ENCODE data around the gene IVNS1ABP. TPM values are rescaled to one million over a fixed set of nuclear protein-coding genes. Genes with fewer than 3 reads are reported as not detected.

The IVNS1ABP gene
- total and polyA plus RNA-seq, 2 of the 13 experiments (the other 11 are each of a cell fraction or from before 2014, with no cell fraction given): 49.1 to 51.7 TPM

DNA sequence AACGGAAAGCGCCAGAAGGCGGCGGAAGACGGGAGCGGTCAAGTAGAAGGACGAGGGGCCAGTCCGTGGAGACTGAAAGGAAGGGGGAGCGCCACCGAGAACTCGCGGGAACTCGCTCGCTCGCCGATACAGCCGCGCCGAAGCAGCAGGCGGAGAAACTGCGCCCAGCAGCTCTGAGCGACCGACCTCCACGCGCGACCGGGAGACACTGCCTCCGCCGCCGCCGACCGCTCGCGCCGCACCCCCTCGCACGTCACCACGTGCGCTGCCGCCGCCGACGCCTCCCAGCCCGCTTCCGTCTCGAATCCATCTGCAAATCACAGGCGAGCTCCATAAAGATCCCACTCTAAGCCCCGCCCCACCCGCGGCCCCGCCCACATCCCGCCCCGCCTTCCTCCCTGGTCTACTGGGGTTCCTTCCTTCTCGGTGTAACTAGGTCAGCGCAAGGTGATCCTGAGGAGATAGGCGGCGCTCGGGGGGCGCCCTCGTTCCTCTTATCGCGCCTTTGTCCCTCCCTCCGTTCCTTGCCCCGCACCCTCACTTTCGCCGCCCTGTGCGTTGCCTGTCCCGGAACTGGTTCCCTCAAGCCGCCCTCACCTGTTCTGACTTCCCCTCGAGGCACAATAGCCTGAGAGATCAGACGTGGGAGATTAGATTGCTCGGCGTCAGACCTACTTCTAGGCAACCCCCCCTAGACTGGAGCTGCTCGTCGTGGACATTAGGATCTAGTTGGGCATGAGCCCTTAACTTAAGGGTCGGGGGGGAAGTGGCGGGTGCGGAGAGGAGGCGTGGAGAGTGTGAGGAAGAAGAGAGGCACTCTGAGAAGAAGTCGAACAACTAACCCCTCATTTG is at the start of gene IVNS1ABP (continued):
- TF ChIP-seq ZNF605 (CRISPR knock-in tag; IDR thresholded peaks at IDR 0.05) (no peak; the same call in 1 of the 2 replicates), ZNF382 (CRISPR knock-in tag; IDR thresholded peaks at IDR 0.05; ENCODE audit: borderline replicate concordance) (no peak), CC2D1A (CRISPR knock-in tag; IDR thresholded peaks at IDR 0.05) (no peak; the same call in 1 of the 2 replicates), EHMT2 (IDR thresholded peaks at IDR 0.05; ENCODE audit: borderline replicate concordance, low read depth, low read length) (no peak), ZNF17 (CRISPR knock-in tag; IDR thresholded peaks at IDR 0.05) (no peak), ARHGAP35 (CRISPR knock-in tag; IDR thresholded peaks at IDR 0.05; ENCODE audit: borderline replicate concordance) (no peak), CEBPB (IDR thresholded peaks at IDR 0.05; ENCODE audit: borderline replicate concordance, low read depth, low read length) (no peak), MBNL3 (CRISPR knock-in tag; conservative IDR thresholded peaks at IDR 0.05) (no peak), JUN (CRISPR knock-in tag; IDR thresholded peaks at IDR 0.05) (no peak), RFX5 (IDR thresholded peaks at IDR 0.05; ENCODE audit: low read depth, low read length) (no peak)
- TF ChIP-seq, protein P1, sequence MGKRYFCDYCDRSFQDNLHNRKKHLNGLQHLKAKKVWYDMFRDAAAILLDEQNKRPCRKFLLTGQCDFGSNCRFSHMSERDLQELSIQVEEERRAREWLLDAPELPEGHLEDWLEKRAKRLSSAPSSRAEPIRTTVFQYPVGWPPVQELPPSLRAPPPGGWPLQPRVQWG (CRISPR knock-in tag; IDR thresholded peaks at IDR 0.05; ENCODE audit: borderline replicate concordance, low read depth): no peak
- TF ChIP-seq, protein P2, sequence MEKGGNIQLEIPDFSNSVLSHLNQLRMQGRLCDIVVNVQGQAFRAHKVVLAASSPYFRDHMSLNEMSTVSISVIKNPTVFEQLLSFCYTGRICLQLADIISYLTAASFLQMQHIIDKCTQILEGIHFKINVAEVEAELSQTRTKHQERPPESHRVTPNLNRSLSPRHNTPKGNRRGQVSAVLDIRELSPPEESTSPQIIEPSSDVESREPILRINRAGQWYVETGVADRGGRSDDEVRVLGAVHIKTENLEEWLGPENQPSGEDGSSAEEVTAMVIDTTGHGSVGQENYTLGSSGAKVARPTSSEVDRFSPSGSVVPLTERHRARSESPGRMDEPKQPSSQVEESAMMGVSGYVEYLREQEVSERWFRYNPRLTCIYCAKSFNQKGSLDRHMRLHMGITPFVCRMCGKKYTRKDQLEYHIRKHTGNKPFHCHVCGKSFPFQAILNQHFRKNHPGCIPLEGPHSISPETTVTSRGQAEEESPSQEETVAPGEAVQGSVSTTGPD (CRISPR knock-in tag; IDR thresholded peaks at IDR 0.05): no peak
- TF ChIP-seq, protein P3, sequence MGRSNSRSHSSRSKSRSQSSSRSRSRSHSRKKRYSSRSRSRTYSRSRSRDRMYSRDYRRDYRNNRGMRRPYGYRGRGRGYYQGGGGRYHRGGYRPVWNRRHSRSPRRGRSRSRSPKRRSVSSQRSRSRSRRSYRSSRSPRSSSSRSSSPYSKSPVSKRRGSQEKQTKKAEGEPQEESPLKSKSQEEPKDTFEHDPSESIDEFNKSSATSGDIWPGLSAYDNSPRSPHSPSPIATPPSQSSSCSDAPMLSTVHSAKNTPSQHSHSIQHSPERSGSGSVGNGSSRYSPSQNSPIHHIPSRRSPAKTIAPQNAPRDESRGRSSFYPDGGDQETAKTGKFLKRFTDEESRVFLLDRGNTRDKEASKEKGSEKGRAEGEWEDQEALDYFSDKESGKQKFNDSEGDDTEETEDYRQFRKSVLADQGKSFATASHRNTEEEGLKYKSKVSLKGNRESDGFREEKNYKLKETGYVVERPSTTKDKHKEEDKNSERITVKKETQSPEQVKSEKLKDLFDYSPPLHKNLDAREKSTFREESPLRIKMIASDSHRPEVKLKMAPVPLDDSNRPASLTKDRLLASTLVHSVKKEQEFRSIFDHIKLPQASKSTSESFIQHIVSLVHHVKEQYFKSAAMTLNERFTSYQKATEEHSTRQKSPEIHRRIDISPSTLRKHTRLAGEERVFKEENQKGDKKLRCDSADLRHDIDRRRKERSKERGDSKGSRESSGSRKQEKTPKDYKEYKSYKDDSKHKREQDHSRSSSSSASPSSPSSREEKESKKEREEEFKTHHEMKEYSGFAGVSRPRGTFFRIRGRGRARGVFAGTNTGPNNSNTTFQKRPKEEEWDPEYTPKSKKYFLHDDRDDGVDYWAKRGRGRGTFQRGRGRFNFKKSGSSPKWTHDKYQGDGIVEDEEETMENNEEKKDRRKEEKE (IDR thresholded peaks at IDR 0.05): no peak
- TF ChIP-seq, protein P4, sequence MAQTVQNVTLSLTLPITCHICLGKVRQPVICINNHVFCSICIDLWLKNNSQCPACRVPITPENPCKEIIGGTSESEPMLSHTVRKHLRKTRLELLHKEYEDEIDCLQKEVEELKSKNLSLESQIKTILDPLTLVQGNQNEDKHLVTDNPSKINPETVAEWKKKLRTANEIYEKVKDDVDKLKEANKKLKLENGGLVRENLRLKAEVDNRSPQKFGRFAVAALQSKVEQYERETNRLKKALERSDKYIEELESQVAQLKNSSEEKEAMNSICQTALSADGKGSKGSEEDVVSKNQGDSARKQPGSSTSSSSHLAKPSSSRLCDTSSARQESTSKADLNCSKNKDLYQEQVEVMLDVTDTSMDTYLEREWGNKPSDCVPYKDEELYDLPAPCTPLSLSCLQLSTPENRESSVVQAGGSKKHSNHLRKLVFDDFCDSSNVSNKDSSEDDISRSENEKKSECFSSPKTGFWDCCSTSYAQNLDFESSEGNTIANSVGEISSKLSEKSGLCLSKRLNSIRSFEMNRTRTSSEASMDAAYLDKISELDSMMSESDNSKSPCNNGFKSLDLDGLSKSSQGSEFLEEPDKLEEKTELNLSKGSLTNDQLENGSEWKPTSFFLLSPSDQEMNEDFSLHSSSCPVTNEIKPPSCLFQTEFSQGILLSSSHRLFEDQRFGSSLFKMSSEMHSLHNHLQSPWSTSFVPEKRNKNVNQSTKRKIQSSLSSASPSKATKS (CRISPR knock-in tag; IDR thresholded peaks at IDR 0.05): peak; percentile 82; the same call in 1 of the 2 replicates
- TF ChIP-seq, protein P5, sequence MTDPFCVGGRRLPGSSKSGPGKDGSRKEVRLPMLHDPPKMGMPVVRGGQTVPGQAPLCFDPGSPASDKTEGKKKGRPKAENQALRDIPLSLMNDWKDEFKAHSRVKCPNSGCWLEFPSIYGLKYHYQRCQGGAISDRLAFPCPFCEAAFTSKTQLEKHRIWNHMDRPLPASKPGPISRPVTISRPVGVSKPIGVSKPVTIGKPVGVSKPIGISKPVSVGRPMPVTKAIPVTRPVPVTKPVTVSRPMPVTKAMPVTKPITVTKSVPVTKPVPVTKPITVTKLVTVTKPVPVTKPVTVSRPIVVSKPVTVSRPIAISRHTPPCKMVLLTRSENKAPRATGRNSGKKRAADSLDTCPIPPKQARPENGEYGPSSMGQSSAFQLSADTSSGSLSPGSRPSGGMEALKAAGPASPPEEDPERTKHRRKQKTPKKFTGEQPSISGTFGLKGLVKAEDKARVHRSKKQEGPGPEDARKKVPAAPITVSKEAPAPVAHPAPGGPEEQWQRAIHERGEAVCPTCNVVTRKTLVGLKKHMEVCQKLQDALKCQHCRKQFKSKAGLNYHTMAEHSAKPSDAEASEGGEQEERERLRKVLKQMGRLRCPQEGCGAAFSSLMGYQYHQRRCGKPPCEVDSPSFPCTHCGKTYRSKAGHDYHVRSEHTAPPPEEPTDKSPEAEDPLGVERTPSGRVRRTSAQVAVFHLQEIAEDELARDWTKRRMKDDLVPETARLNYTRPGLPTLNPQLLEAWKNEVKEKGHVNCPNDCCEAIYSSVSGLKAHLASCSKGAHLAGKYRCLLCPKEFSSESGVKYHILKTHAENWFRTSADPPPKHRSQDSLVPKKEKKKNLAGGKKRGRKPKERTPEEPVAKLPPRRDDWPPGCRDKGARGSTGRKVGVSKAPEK (CRISPR knock-in tag; IDR thresholded peaks at IDR 0.05; ENCODE audit: borderline replicate concordance): no peak

All from HepG2 (cell line).